GM19468 (cell line): ENCODE data around the gene BUD23.
"Not testable (repeated sequence)": the region's sequence is repeated elsewhere in the genome, so short reads cannot be mapped to it uniquely, and the experiment has no call there.

Experiments
- ATAC-seq: cut with Tn5 transposase; IDR thresholded peaks from one replicate; pipeline ENCODE4 v1.9.1; 2021; ENCODE audit warnings: mild to moderate bottlenecking, moderate library complexity, moderate number of reproducible peaks; ENCODE audit not compliant: unreplicated experiment; ENCODE audit errors: extremely low read depth

BUD23 gene

DNA sequence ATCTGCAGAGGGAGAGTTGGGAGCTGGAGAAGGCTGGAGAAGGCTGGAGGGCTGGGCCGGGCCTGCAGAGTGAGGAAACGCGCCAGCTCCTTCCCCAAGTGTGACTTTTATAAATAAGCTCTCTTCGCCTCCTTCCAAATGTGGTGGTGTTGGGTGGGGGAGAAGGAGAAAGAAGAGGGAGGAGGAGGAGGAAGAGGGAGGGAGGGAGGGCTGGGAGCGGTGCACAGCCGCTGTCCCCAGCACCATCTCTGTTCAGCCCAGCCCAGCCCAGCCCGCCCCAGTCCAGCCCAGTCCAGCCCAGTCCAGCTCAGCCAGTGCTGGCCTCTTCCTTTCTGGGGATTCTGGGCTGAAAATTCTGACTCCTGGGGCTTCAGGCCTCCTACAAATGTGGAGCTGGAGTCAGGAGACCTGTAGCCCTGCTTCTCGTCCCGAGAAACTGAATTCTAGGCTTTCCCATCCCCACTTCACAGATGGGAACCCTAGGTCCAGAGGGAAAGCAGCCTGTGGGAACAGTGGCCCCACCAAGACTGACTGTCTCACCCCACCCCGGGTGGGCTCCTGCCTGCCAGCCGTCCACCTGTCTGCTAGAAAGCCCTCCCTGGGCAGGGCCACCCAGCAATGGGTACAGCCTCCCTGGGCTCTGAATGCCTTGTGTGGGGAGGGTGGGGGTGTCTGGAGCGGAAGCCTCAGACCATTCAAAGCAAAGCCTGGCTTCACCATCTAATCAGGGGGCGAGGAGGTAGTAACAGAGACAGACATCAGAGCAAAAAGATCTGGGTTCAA is 33.8 kb downstream of the BUD23 start:
- no peak for ATAC-seq

DNA sequence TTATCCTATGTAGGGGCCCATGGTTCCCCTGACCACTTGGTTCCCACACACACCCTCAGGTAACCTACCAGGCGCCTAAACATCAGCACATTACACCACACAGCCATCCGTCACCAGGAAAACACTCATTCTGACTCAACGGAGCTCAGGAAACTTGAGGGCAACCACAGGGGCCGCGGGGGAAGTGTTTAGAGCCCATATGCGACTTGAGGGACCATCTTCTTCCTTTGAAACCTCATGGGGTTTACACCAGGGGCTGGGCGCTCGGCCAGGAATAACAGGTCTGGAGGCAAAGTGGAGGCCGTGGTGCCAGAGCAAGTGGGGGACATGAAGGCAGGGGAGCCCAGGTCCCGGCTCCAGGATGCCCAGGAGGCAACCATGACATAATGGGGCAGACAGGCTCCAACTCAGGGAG is 34.6 kb downstream of the BUD23 start:
- ATAC-seq: no peak

DNA sequence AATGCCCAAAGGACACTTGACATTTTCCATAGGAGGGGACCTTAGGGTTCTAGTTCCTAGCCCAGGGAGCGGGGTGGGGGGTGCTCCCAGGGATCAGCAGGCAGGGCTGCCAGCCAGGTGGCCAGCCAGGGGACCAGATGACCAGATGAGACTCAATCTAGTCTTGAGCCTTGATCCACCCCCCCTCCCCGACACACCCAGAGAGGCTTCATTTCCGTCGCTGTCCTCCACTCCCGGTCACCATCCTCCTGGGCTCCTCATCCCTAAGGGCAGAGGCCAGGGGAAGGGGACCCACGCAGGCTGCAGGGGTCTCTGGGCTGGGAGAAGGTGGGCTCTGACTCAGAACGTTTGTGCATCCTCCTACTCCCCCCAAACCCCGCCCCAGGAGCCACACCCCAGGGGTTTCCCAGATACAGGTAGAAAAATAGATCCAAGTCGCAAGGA is 35.1 kb downstream of the BUD23 start:
- no peak for ATAC-seq

- ATAC-seq: no peak
Measured at GRCh38 chr7:73718905-73719805, 35.8 kb downstream of the BUD23 start, which contains the start of gene STX1A. STX1A (minus strand) TSS chr7:73719669; CDS start chr7:73719631, 38 bp downstream.

DNA sequence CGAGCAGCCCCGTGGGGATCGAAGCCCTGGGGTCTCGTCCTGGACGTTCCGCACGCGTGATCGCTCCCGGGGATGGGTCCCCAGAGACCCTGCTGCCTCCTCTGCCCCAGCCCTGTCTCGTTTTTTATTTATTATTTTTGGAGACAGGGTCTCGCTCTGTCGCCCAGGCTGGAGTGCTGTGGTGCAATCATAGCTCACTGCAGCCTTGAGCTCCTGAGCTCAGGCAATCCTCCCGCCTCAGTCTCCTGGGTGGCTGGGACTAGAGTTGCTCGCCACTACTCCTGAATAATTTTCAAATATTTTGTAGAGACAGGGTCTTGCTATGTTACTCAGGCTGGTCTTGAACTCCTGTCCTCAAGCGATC is 36.4 kb downstream of the BUD23 start:
- ATAC-seq: no peak

DNA sequence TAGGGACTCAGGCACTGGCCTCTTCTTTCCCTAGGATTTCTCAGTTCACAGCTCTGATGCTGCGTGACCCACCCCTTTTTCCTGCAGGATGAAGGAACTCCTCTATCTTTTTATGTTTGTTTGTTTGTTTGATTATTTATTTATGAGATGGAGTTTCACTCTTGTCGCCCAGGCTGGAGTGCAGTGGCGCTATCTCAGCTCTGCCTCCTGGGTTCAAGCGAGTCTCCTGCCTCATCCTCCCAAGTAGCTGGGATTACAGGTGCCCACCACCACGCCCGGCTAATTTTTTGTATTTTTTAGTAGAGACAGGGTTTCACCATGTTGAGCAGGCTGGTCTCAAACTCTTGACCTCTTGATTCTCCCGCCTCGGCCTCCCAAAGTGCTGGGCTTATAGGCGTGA is 37.0 kb downstream of the BUD23 start:
- not testable (repeated sequence) for ATAC-seq

- no peak for ATAC-seq
Measured at GRCh38 chr7:73721377-73721817, 38.0 kb downstream of the BUD23 start.

- ATAC-seq: not testable (repeated sequence)
Measured at GRCh38 chr7:73722182-73722581, 38.8 kb downstream of the BUD23 start.

- no peak for ATAC-seq
Measured at GRCh38 chr7:73722785-73723184, 39.4 kb downstream of the BUD23 start.

DNA sequence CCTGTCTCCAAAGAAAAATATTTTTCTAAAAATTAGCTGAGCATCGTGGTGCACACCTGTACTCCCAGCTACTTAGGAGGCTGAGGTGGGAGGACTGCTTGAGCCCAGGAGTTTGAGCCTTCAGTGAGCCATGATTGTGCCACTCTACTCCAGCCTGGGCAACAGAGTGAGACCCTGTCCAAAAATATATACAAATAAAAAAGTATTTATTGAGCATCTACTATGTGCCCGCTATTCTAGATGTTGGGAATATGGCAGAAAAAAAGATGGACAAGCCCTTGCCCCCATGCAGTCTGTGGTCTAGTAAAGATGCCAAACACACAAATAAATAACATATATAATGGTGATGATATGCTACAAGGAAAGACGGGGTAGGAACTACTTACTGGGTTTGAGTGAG is 40.4 kb downstream of the BUD23 start:
- no peak for ATAC-seq

GRCh38 chr7:73726083-73726466 is 42.7 kb downstream of the BUD23 start:
- ATAC-seq: no peak

DNA sequence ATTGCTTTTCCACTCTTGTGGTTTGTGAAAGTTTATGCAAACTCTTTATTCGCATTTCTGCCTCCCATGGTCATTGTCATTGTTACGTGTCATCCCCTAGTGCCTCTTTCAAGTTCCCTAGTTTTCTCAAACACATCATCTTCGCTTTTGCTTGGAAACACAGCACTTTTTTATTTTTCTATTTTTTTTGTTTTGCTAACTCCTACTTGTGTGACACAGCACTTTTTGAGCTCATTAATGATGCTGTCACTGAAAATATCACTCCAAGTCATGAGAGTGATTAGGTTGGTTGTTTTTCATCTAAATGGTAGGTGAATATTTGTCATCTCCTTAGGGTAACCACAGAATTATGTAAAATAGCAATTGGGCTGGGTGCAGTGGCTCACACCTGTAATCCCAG is 44.6 kb downstream of the BUD23 start:
- ATAC-seq: no peak

- no peak for ATAC-seq
Measured at GRCh38 chr7:73728551-73728950, 45.2 kb downstream of the BUD23 start.

- ATAC-seq: no peak
Measured at GRCh38 chr7:73730485-73730884, 47.1 kb downstream of the BUD23 start.

GRCh38 chr7:73732397-73732796 is 49.0 kb downstream of the BUD23 start:
- no peak for ATAC-seq

DNA sequence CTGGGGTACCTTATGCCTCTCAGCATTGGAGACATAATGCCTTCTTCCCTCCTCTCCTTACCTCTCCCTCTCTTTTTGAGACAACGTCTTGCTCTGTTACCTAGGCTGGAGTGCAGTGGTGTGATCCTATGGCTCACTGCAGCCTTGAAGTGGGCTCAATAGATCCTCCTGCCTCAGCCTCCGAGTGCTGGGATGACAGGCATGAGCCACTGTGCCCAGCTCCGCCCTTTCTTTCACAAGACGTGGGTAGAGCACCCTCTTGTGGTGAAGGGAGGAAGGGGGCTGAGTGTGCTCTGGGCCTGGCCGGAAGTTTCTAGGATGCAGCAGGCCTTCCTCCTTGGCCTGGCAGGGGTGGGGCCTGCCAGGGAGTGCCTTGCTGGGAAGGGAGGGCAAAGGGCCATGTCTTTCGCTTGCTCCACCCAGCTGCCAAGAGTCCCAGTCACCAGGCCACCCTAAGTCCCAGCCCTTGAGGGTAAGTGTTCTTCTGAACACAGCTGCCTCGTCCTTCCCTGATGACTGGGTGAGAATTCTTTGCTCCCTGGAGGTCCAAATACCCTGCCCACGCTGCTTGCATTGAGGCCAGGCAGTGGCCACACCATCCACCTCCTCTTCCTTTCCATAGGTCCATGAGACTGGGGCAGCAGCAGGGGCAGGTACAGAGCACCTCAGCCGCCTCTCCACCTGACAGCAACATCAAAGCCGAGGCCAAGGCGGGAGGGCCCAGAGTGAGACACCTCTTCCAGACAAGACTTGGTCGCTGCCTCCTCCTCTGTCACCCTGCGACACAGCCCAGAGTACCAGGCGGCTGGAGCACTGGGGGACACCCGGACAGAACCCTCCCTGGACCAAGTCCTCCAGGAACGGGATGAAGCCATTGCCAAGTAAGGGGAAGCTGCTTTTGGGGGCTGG is 51.5 kb downstream of the BUD23 start:
- ATAC-seq: no peak

- ATAC-seq: no peak
Measured at GRCh38 chr7:73735528-73735905, 52.1 kb downstream of the BUD23 start.

DNA sequence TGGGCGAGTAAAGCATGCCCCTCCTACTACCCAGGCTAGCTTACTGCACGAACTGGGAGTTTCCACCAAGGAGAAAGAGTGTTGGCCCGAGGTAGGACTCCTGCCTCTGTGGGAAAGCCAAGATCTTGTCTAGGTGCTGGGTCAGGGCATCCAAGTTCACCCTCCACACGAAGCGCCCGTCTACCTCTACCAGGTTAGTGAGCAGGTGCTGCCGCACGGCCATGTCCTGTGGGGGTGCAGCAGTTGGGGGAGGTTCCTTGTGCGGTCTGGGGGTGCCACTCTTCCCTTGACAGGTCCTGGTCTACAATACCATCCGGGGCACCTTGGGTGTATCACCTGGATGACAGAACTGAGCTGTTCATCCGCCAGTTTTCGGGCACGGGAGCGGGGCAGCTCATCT is 53.5 kb downstream of the BUD23 start:
- ATAC-seq: no peak

GRCh38 chr7:73737491-73738219 is 54.3 kb downstream of the BUD23 start:
- ATAC-seq: no peak

GRCh38 chr7:73738220-73738611 is 54.8 kb downstream of the BUD23 start:
- ATAC-seq: no peak
